Measurements from ENCODE around the gene CDIP1. TPM values are rescaled to one million over a fixed set of nuclear protein-coding genes. Genes with fewer than 3 reads are reported as not detected.

CDIP1 gene
- total RNA-seq, 1 experiment from 2014 or later: 49.7 TPM

DNA sequence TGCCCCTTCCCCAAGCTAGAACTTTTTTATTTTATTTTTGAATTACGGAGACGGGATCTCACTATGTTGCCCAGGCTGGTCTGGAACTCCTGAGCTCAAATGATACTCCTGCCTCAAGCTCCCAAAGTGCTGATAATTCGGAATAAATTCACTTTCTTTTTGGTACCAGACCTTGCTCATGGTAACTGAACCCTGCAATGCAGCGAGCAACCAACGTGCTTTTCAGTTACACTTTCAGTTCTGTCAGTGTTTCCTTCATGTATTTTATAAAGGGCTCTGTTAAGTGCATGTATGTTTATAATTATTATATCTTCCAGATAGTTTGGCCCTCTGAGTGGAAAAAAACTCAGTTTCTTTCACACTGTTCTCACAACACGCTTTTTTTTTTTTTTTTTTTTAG is 31.5 kb upstream of the CDIP1 start:
- H3K27ac Mint-ChIP-seq: peak overlapping the region; percentile 98; a peak in 6 of 7 replicates

More for the DNA sequence above, 31.5 kb upstream of the CDIP1 start:
- Histone ChIP-seq H2BK12ac (ENCODE audit: insufficient read length, low read depth, low read length) (no peak overlapping the region), H2BK20ac (ENCODE audit: low read depth, low read length, poor library complexity, severe bottlenecking) (no peak overlapping the region), H3K79me2 (ENCODE audit: insufficient read depth, low read length) (no peaks in the 10 kb centered on the region), H3K4ac (ENCODE audit: low read depth, low read length) (peak overlapping the region; percentile 46; the same call in 1 of the 2 replicates), H4K5ac (ENCODE audit: insufficient read length, low read depth, low read length) (peak overlapping the region; percentile 63), H3K23me2 (ENCODE audit: insufficient read length, low read depth, low read length, poor library complexity, severe bottlenecking) (no peaks in the 10 kb centered on the region), H3K27ac (ENCODE audit: insufficient read length, low read depth, low read length) (peak overlapping the region; percentile 84), H3K9ac (ENCODE audit: extremely low read depth, insufficient read length, low read length) (no peak overlapping the region), H3K14ac (ENCODE audit: insufficient read depth, low read length) (no peak overlapping the region), H4K91ac (ENCODE audit: insufficient read length, low read depth, low read length) (peak overlapping the region; percentile 65), H3K27me3 (ENCODE audit: insufficient read depth, low read length) (no peaks in the 10 kb centered on the region), H4K20me1 (ENCODE audit: control insufficient read depth, insufficient read depth, insufficient read length) (no peaks in the 10 kb centered on the region), H3K4me1 (ENCODE audit: insufficient read depth, low read length) (peaks cover 4% of the 10 kb centered on the region; the same call in 1 of the 2 replicates), H2BK5ac (ENCODE audit: insufficient read length, low read length) (no peak overlapping the region), H2BK120ac (ENCODE audit: low read depth, low read length, poor library complexity, severe bottlenecking) (no peak overlapping the region), H2AFZ (ENCODE audit: low read length) (no peak overlapping the region), H4K8ac (replicated peaks; ENCODE audit: insufficient read length, low read depth, low read length) (no peak overlapping the region), H3K56ac (ENCODE audit: insufficient read length, low read depth, low read length) (no peak overlapping the region), H3K79me1 (ENCODE audit: insufficient read depth, low read depth, low read length, poor library complexity, severe bottlenecking) (no peaks in the 10 kb centered on the region), H3K23ac (ENCODE audit: insufficient read length, low read depth, low read length) (no peak overlapping the region), H2BK15ac (ENCODE audit: low read depth, low read length) (no peak overlapping the region), H3T11ph (ENCODE audit: low read length) (peak overlapping the region; percentile 56), H3K18ac (ENCODE audit: insufficient read length, low read depth, low read length) (no peak overlapping the region), H3K4me2 (ENCODE audit: insufficient read depth, insufficient read length, low read length) (peak overlapping the region; percentile 31), H2AK5ac (ENCODE audit: insufficient read length, low read length) (no peak overlapping the region), H3K9me3 (ENCODE audit: control insufficient read depth, low read depth, low read length) (no peaks in the 10 kb centered on the region)
- peaks cover 30% of the 10 kb centered on the region for H3K27me3 Mint-ChIP-seq (ENCODE audit: low read depth)
- H3K4me1 Mint-ChIP-seq: peaks cover 24 to 37% of the 10 kb centered on the region in 2 experiments
- DNase-seq: no peak
- no peak for TF ChIP-seq CTCF (conservative IDR thresholded peaks at IDR 0.05)
- peaks cover 0 to 9% (median 0%) of the 10 kb centered on the region in 3 experiments; a peak in 5 of 7 replicates for H3K36me3 Mint-ChIP-seq (ENCODE audit: insufficient read depth in 1 of 3, low read depth in 3 of 3)
- H3K4me3 Mint-ChIP-seq: peak overlapping the region; percentile 46 to 68; a peak in 4 of 5 replicates
- WGBS (ENCODE audit: extremely low coverage, insufficient read length, low lambda C conversion rate): no CpG with 5 or more reads among the region's 6 CpGs
- H3K9me3 Mint-ChIP-seq: no peaks in the 10 kb centered on the region; a peak in 1 of 5 replicates
